HG02938 (cell line): ENCODE measurements around the gene THAP4.

Experiments
- ATAC-seq: cut with Tn5 transposase; IDR thresholded peaks from one replicate; pipeline ENCODE4 v1.9.1; 2021; ENCODE audit warnings: mild to moderate bottlenecking, moderate library complexity; ENCODE audit not compliant: unreplicated experiment

The THAP4 gene, protein sequence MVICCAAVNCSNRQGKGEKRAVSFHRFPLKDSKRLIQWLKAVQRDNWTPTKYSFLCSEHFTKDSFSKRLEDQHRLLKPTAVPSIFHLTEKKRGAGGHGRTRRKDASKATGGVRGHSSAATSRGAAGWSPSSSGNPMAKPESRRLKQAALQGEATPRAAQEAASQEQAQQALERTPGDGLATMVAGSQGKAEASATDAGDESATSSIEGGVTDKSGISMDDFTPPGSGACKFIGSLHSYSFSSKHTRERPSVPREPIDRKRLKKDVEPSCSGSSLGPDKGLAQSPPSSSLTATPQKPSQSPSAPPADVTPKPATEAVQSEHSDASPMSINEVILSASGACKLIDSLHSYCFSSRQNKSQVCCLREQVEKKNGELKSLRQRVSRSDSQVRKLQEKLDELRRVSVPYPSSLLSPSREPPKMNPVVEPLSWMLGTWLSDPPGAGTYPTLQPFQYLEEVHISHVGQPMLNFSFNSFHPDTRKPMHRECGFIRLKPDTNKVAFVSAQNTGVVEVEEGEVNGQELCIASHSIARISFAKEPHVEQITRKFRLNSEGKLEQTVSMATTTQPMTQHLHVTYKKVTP

GRCh38 chr2:241637018-241637794, at the start of gene THAP4, which contains the start of gene ATG4B:
TSS of gene THAP4 (minus strand) at chr2:241637158. CDS start at chr2:241637017, 141 bp downstream.
TSS of gene ATG4B (plus strand) at chr2:241637693. CDS start at chr2:241637715, 22 bp downstream.
- peak; percentile 58 for ATAC-seq

- ATAC-seq: peak; percentile 10
These were observed 49.3 kb upstream of the THAP4 start for GRCh38 chr2:241686324-241686649.

DNA sequence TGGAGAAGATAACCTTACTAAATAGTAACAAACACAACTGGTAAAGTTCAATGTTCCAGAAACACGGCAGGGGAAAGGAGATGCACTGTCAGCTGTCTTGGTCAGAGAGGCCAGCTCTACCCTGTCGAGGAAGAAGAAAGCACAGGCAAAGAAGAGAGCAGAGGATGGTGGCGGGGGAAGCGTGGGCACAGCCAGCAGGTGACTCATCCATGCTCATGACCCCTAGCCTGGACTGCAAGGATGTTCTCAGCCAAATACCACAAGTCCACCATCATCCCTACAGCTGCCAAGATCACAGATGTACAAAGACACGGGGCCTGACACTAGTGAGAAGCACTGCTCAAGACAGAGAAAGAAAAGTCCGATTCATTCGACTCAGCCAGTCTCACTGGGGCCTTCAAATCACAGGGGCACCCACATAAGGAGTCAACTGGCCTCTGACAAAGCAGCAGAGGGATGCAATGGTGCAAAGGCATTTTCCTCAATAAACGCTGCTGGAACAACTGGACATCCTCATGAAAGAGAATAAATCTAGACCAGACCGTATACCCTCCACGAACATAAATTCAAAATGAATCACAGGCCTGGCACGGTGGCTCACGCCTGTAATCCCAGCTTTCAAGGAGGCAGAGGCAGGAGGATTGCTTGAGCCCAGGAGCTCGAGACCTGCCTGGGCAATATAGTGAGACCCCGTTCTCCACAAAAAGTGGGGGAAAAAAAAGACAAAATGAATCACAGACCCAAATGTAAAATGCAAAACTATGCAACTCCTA, 44.1 kb upstream of the THAP4 start:
- no peak for ATAC-seq

- ATAC-seq: no peak
These were observed 43.1 kb upstream of the THAP4 start for GRCh38 chr2:241680044-241680443.

DNA sequence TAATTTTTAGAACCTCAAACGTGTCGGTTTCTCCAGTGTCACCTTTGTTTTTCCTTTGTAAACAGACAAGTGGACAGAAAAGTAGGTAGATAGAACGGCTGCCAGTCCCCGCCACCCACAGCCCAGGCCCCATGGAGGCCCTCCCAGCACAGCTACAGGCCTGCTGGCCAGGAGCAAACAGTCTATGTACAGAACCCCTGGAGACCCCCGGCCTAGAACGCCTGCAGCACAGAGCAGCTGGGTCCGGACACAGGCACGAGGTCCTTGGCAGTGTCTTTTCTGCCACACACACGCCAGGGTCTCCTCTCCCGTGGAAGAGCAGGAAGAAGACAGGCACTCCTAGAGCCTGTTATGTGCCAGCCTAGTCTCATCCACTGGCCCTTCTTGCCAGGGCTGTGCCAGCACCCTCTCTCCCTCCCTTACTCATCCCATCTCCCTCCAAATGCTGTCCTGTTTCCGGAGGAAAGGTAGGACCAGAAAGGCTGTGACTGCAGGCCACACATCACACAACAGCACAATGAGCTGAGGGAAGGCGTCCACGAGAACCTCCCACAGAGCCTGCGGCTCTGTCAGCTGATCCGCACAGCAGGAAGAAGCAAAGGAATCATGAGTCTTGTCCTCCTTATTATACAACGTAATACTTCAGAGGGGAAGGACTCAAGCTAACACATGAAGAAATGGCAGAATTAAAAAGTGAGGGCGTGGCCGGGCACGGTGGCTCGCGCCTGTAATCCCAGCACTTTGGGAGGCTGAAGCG, 42.0 kb upstream of the THAP4 start:
- no peak for ATAC-seq

- no peak for ATAC-seq
These were observed 41.3 kb upstream of the THAP4 start for GRCh38 chr2:241678307-241678706.

- no peak for ATAC-seq
These were observed 40.4 kb upstream of the THAP4 start for GRCh38 chr2:241677392-241677791.

GRCh38 chr2:241676665-241677064, 39.7 kb upstream of the THAP4 start:
- ATAC-seq: no peak

DNA sequence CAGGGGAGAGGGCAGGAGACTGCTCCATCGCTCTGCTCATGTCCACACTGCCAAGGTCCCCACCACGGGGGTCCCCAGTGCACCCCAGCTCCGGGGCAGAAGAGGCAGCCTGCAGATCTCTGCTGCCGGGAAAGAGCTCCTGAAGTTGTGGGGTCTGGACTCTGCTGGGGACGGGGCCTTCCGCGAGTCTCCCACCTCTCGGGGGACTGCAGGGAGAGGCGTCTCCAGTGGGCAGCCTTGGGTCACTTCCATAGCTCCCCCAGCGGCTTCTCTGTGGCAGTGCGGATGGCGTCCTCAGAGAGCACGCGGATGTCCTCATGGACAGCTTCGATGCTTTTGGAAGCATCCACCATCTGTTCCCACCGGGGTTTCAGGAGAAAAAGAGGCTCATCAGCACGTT, 38.9 kb upstream of the THAP4 start:
- ATAC-seq: no peak

GRCh38 chr2:241673797-241674725, 37.1 kb upstream of the THAP4 start:
- no peak for ATAC-seq

- ATAC-seq: no peak
These were observed 36.3 kb upstream of the THAP4 start for GRCh38 chr2:241673189-241673663.

DNA sequence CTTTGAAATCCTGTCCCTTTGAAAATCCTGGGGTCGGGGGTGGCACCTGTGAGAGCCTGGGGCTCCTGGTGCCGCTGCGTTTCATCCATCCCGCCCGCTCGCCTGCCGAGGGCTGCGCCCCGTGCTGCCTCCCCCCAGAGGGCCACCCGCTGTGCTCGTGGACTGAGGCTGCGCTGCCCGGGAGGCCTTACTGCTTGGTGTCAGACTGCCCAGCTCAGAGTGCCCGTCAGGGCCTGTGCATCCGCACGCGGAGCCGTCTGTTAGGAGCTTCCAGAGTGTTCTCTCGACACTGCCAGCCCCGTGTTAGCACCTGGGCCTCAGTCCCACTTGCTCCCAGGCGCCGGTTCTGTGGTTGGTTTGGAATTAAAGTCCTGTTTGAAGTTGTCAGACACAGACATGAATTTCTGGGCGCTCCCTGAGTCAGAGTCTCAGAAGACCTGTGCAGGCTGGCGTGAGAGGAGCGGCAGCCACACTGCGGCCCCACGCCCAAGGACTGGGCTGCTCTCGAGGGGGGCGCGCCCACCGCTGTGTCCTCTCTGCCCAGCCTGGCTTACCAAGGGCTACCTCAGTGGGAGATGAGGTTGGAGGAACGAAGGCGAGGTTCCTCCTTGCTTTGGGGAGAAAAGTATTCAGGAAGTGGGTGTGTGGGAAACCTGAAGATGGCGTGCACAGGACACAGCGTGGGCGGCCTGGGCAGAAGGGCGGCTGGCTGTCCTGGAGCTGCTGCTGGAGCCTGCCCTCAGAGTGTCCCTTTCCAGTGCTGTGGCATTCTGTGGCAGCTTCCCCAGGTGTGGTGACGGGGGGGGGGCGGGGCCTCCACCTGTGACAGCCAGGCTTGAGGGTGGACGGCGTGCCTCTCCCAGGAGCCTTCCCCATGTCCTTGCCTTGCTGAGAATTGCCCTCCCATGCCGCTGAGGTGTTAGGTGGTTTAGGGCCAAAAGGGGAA, 35.6 kb upstream of the THAP4 start:
- no peak for ATAC-seq

DNA sequence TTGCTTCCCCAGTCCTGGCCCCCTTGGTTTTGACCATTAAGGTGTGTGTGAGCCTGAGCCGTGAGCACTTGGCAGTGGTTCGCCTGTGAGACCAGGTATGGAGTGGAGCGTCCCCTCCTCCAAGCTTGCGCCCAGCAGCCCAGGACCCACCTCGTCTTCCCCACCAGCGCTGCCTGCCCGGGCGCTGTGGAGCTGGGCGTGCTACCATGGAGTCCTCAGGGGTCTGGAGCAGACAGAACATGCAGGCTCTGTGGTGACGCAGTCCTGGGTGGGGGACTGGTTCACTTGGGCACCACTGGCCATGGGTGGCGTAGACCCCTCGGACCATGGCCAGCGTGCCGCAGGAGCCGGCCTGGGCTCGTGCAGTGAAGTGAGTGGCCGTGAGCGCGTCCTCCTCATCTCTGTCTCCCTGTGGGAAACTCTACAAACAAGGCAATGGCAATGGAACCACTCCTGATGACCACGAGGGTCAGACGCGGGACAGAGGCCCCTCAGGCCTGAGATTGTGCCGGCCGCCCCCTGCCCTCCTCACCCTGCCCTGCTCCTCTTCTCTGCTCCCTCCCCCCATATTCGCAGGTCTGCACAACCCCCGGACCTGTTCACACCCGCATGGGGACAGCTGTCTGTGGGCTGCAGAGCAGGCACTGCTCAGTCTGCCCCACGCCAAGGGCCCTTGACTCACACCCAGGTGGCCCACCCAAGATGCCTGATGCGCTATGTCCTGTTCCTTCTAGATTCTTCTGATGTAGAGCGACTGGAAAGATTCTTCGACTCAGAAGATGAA, 34.7 kb upstream of the THAP4 start:
- no peak for ATAC-seq

DNA sequence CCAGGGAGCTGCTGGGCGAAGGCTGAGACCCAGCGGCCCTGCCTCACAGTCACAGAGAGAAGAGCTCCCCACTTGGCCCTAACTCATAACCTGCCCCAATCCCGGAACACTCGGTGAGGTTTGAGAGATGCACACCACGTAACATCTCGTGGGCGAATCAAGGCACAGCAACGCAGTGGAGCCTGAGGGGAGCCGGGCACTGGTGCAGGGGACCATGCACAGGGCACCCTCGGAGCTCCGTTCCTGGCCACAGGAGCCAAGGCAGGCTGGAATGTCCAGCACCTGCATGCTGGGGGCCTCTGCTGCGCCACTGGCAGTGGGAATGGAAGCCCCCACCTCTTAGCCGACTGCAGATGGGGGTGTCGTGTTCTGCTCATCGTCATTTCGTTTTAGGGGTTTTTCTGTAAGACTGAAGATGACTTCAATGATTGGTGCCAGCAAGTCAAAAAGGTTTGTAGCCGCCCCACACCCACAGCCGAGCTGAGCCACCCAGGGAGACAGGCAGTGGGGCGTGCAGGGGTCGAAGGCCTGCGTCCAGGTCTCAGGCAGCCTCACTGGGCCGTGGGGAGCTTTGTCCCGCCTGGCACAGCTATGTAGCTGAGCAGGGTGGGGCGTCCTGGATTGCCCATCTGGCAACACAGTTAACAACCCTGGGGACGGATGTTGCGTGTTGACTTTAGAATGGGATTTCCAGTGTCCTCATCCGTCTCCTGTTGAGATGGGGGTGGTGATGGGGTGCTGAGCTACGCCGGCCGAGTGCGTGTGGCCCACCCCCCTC, 33.6 kb upstream of the THAP4 start:
- ATAC-seq: no peak

- no peak for ATAC-seq
These were observed 31.9 kb upstream of the THAP4 start for GRCh38 chr2:241668839-241669238.

DNA sequence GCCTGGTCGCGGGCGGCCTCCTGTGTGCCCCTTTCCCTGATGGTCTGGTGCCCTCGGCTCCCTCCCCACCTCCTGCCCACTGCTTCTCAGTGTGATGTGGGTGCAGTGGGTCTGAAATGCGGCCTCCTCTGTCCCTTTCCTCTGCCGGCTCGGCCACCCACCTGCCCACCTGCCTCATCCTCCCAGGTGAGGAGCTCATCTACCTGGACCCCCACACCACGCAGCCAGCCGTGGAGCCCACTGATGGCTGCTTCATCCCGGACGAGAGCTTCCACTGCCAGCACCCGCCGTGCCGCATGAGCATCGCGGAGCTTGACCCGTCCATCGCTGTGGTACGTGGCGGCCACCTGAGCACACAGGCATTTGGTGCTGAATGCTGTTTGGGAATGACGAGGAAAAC, 31.4 kb upstream of the THAP4 start:
- ATAC-seq: no peak
